ENCODE data around the gene P2RY8. TPM values are rescaled to one million over a fixed set of nuclear protein-coding genes. Genes with fewer than 3 reads are reported as not detected.

Gene P2RY8
- total RNA-seq, 1 experiment from 2014 or later: 0.44 TPM

DNA sequence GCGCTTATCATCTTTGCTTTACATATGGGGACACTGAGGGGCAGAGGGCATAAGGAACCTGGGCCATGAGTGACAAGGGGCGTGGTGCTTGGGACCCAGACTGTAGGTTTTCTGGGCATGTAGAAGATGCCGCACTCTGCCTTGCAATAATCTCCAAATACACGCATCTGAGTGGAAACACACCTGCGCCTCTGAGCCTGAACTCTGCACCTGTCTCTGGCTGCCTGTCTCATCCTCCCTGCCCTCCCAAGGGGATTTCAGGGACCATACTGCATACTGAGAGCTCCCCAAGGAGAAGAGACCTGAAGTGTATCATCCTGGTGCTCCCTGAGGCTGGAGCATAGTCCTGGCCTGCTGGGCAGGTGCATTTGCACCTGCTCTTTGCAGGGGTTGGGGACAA, 49.6 kb downstream of the P2RY8 start:
- intact Hi-C loops (cut with micrococcal nuclease): no loop called here
- BruUV-seq (replicated peaks): no TSS peak
- TF ChIP-seq FOSL1 (IDR thresholded peaks at IDR 0.05; ENCODE audit: low read depth) (no peak), SRF (IDR thresholded peaks at IDR 0.05; ENCODE audit: low read depth) (no peak), EZH2phosphoT487 (IDR thresholded peaks at IDR 0.05; ENCODE audit: borderline replicate concordance) (no peak), SIN3A (IDR thresholded peaks at IDR 0.05; ENCODE audit: low read depth) (no peak), CEBPB (IDR thresholded peaks at IDR 0.05; ENCODE audit: low read depth) (no peak), CBX3 (IDR thresholded peaks at IDR 0.05; ENCODE audit: low read depth) (no peak), ELF1 (IDR thresholded peaks at IDR 0.05; ENCODE audit: borderline replicate concordance, low read depth) (no peak), ZFX (IDR thresholded peaks at IDR 0.05) (no peak), YY1 (IDR thresholded peaks at IDR 0.05; ENCODE audit: extremely low read depth, insufficient replicate concordance, low read depth, low read length) (no peak), EZH2 (IDR thresholded peaks at IDR 0.05) (no peak), POLR2A (IDR thresholded peaks at IDR 0.05; ENCODE audit: borderline replicate concordance, extremely low read depth, insufficient read depth, insufficient read length) (no peak), POLR2AphosphoS5 (IDR thresholded peaks at IDR 0.05; ENCODE audit: low read depth, low read length) (no peak), EGR1 (IDR thresholded peaks at IDR 0.05; ENCODE audit: low read depth) (no peak)
- TF ChIP-seq, protein P1, sequence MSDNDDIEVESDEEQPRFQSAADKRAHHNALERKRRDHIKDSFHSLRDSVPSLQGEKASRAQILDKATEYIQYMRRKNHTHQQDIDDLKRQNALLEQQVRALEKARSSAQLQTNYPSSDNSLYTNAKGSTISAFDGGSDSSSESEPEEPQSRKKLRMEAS (IDR thresholded peaks at IDR 0.05): no peak
- TF ChIP-seq, protein P2, sequence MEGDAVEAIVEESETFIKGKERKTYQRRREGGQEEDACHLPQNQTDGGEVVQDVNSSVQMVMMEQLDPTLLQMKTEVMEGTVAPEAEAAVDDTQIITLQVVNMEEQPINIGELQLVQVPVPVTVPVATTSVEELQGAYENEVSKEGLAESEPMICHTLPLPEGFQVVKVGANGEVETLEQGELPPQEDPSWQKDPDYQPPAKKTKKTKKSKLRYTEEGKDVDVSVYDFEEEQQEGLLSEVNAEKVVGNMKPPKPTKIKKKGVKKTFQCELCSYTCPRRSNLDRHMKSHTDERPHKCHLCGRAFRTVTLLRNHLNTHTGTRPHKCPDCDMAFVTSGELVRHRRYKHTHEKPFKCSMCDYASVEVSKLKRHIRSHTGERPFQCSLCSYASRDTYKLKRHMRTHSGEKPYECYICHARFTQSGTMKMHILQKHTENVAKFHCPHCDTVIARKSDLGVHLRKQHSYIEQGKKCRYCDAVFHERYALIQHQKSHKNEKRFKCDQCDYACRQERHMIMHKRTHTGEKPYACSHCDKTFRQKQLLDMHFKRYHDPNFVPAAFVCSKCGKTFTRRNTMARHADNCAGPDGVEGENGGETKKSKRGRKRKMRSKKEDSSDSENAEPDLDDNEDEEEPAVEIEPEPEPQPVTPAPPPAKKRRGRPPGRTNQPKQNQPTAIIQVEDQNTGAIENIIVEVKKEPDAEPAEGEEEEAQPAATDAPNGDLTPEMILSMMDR (IDR thresholded peaks at IDR 0.05 in 2 of 3, conservative IDR thresholded peaks at IDR 0.05 in 1 of 3; ENCODE audit: borderline replicate concordance in 1 of 3, insufficient read depth in 1 of 3, low read depth in 2 of 3, low read length in 2 of 3): no peak
- TF ChIP-seq, protein P3, sequence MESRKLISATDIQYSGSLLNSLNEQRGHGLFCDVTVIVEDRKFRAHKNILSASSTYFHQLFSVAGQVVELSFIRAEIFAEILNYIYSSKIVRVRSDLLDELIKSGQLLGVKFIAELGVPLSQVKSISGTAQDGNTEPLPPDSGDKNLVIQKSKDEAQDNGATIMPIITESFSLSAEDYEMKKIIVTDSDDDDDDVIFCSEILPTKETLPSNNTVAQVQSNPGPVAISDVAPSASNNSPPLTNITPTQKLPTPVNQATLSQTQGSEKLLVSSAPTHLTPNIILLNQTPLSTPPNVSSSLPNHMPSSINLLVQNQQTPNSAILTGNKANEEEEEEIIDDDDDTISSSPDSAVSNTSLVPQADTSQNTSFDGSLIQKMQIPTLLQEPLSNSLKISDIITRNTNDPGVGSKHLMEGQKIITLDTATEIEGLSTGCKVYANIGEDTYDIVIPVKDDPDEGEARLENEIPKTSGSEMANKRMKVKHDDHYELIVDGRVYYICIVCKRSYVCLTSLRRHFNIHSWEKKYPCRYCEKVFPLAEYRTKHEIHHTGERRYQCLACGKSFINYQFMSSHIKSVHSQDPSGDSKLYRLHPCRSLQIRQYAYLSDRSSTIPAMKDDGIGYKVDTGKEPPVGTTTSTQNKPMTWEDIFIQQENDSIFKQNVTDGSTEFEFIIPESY (IDR thresholded peaks at IDR 0.05; ENCODE audit: extremely low read depth, insufficient replicate concordance, low read length): no peak
- TF ChIP-seq, protein P4, sequence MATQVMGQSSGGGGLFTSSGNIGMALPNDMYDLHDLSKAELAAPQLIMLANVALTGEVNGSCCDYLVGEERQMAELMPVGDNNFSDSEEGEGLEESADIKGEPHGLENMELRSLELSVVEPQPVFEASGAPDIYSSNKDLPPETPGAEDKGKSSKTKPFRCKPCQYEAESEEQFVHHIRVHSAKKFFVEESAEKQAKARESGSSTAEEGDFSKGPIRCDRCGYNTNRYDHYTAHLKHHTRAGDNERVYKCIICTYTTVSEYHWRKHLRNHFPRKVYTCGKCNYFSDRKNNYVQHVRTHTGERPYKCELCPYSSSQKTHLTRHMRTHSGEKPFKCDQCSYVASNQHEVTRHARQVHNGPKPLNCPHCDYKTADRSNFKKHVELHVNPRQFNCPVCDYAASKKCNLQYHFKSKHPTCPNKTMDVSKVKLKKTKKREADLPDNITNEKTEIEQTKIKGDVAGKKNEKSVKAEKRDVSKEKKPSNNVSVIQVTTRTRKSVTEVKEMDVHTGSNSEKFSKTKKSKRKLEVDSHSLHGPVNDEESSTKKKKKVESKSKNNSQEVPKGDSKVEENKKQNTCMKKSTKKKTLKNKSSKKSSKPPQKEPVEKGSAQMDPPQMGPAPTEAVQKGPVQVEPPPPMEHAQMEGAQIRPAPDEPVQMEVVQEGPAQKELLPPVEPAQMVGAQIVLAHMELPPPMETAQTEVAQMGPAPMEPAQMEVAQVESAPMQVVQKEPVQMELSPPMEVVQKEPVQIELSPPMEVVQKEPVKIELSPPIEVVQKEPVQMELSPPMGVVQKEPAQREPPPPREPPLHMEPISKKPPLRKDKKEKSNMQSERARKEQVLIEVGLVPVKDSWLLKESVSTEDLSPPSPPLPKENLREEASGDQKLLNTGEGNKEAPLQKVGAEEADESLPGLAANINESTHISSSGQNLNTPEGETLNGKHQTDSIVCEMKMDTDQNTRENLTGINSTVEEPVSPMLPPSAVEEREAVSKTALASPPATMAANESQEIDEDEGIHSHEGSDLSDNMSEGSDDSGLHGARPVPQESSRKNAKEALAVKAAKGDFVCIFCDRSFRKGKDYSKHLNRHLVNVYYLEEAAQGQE (IDR thresholded peaks at IDR 0.05; ENCODE audit: low read depth): no peak
- TF ChIP-seq, protein P5, sequence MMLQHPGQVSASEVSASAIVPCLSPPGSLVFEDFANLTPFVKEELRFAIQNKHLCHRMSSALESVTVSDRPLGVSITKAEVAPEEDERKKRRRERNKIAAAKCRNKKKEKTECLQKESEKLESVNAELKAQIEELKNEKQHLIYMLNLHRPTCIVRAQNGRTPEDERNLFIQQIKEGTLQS (IDR thresholded peaks at IDR 0.05): no peak
- Histone ChIP-seq H3K4me2 (ENCODE audit: low read length) (no peak overlapping the region), H3K9ac (ENCODE audit: low read length) (no peak overlapping the region), H3K9me3 (ENCODE audit: control insufficient read depth in 1 of 2, insufficient read depth in 1 of 2, low read depth in 1 of 2, low read length in 2 of 2) (peaks cover 0 to 3% of the 10 kb centered on the region in 2 experiments; a peak in 1 of 4 replicates), H2AFZ (ENCODE audit: low read depth, low read length, poor library complexity, severe bottlenecking) (no peak overlapping the region), H4K20me1 (ENCODE audit: insufficient read depth) (no peaks in the 10 kb centered on the region), H3K4me1 (ENCODE audit: control insufficient read depth in 1 of 2, insufficient read depth in 2 of 2, low read length in 2 of 2) (no peaks in the 10 kb centered on the region), H3K79me2 (ENCODE audit: insufficient read depth, low read length) (no peaks in the 10 kb centered on the region), H3K27ac (ENCODE audit: low read depth, low read length) (no peak overlapping the region), H3K27me3 (ENCODE audit: insufficient read depth, low read length) (no peaks in the 10 kb centered on the region), H3K4me3 (replicated peaks in 1 of 2; ENCODE audit: low read depth in 1 of 2, low read length in 2 of 2) (no peak overlapping the region), H3K9me2 (ENCODE audit: insufficient read depth) (no peaks in the 10 kb centered on the region), H3K36me3 (ENCODE audit: control insufficient read depth in 1 of 2, insufficient read depth in 2 of 2, low read length in 2 of 2) (no peaks in the 10 kb centered on the region)
- ChIA-PET RAD21 (ENCODE audit: low non-redundant PET in 1 of 2, low total read pairs in 2 of 2, uncharacterized antibody in 2 of 2, unreplicated experiment in 2 of 2) (no interaction called here), CTCF (no interaction called here), POLR2A (no interaction called here)
- ATAC-seq (no peak), DNase-seq (ENCODE audit: low read depth, low spot score) (no peak)

Measured in HCT116 (cell line).